ENCODE measurements around the gene KCNQ5.
A peak's percentile ranks its signal among the peaks of the same experiment; 100 is the strongest.

The KCNQ5 gene

DNA sequence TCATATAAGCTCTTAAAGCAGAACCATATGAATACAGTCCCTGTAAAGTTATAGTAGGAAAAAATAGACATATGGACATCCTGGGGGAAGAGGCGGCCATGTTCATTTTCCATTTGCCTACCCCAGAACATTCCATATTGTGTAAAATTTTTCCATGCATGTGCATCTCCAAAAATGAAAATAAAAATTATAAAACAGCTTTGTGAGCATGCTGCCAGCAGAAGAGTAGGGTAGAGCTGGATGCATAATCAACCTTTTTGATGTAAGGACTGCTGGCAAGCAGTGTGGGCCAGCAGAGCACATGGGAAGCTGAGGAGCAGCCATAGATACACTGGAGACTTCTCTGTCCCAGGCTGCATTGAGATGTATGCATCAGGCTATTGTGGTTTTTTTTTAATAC lies 271.0 kb downstream of the KCNQ5 start:
- Histone ChIP-seq H3K9me3 (ENCODE audit: control insufficient read depth, insufficient read depth, low read depth, low read length) (no peaks in the 10 kb centered on the region), H3K36me3 (ENCODE audit: control insufficient read depth in 2 of 2, insufficient read depth in 1 of 2, low read length in 2 of 2) (no peaks in the 10 kb centered on the region), H3K27ac (ENCODE audit: extremely low read depth, low read depth, low read length) (no peak overlapping the region), H3K4me1 (ENCODE audit: control insufficient read depth, insufficient read depth, low read length) (peaks cover 2% of the 10 kb centered on the region; the same call in 1 of the 2 replicates), H3K4me3 (ENCODE audit: low read depth, low read length) (no peak overlapping the region)
- ChIA-PET POLR2A (no interaction called here), CTCF (interaction anchor here (0.7 kb wide), 1 partner anchor 273 kb away, joined by 3 read pairs; no protein-coding TSS in a partner anchor)
- TF ChIP-seq ZBTB10 (tag by site-specific recombination; IDR thresholded peaks at IDR 0.05) (no peak), ZNF571 (tag by site-specific recombination; IDR thresholded peaks at IDR 0.05) (no peak), ZNF626 (tag by site-specific recombination; IDR thresholded peaks at IDR 0.05) (no peak), ZNF274 (IDR thresholded peaks at IDR 0.05; ENCODE audit: low read length) (no peak), ZNF274 (tag by site-specific recombination; IDR thresholded peaks at IDR 0.05; ENCODE audit: borderline replicate concordance) (no peak), ZNF10 (tag by site-specific recombination; IDR thresholded peaks at IDR 0.05) (no peak), REPIN1 (tag by site-specific recombination; IDR thresholded peaks at IDR 0.05; ENCODE audit: low read depth) (no peak), ZNF211 (tag by site-specific recombination; IDR thresholded peaks at IDR 0.05; ENCODE audit: low read depth) (no peak), CTCF (tag by site-specific recombination; IDR thresholded peaks at IDR 0.05) (no peak), SALL2 (tag by site-specific recombination; IDR thresholded peaks at IDR 0.05; ENCODE audit: borderline replicate concordance) (no peak), ZNF146 (tag by site-specific recombination; IDR thresholded peaks at IDR 0.05) (no peak), ZNF354C (tag by site-specific recombination; IDR thresholded peaks at IDR 0.05; ENCODE audit: borderline replicate concordance, low read depth) (no peak), ZNF311 (tag by site-specific recombination; IDR thresholded peaks at IDR 0.05; ENCODE audit: borderline replicate concordance) (no peak), ZNF404 (tag by site-specific recombination; IDR thresholded peaks at IDR 0.05) (no peak), ZNF350 (tag by site-specific recombination; IDR thresholded peaks at IDR 0.05) (no peak), ZNF391 (tag by site-specific recombination; IDR thresholded peaks at IDR 0.05; ENCODE audit: borderline replicate concordance, low read depth) (no peak), ZNF202 (tag by site-specific recombination; IDR thresholded peaks at IDR 0.05; ENCODE audit: borderline replicate concordance) (no peak)
- TF ChIP-seq, protein P1, sequence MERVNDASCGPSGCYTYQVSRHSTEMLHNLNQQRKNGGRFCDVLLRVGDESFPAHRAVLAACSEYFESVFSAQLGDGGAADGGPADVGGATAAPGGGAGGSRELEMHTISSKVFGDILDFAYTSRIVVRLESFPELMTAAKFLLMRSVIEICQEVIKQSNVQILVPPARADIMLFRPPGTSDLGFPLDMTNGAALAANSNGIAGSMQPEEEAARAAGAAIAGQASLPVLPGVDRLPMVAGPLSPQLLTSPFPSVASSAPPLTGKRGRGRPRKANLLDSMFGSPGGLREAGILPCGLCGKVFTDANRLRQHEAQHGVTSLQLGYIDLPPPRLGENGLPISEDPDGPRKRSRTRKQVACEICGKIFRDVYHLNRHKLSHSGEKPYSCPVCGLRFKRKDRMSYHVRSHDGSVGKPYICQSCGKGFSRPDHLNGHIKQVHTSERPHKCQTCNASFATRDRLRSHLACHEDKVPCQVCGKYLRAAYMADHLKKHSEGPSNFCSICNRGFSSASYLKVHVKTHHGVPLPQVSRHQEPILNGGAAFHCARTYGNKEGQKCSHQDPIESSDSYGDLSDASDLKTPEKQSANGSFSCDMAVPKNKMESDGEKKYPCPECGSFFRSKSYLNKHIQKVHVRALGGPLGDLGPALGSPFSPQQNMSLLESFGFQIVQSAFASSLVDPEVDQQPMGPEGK (tag by site-specific recombination; IDR thresholded peaks at IDR 0.05) = no peak

DNA sequence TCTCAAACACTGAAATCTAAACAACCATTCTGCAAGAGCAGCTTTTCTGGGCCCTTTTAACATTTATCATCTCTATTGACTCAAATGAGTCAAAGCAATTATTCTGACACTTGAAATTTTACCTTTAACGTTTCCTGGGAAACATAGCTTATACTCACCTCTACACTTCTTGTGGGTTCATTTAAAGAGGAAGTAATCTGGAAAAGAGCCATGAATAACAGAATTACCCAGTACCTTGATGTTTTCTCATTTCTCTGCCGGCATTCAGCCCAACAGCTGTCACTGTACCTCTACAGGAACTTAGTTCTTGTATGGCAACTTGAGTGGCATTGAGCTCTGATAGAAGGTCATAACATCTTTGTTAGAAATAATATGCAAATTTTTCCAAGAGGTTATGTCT lies 272.2 kb downstream of the KCNQ5 start:
- no peaks in the 10 kb centered on the region for H3K9me3 ChIP-seq (ENCODE audit: control insufficient read depth, insufficient read depth, low read depth, low read length)
- H3K36me3 ChIP-seq (ENCODE audit: control insufficient read depth in 2 of 2, insufficient read depth in 1 of 2, low read length in 2 of 2) = no peaks in the 10 kb centered on the region
- TF ChIP-seq, protein P2, sequence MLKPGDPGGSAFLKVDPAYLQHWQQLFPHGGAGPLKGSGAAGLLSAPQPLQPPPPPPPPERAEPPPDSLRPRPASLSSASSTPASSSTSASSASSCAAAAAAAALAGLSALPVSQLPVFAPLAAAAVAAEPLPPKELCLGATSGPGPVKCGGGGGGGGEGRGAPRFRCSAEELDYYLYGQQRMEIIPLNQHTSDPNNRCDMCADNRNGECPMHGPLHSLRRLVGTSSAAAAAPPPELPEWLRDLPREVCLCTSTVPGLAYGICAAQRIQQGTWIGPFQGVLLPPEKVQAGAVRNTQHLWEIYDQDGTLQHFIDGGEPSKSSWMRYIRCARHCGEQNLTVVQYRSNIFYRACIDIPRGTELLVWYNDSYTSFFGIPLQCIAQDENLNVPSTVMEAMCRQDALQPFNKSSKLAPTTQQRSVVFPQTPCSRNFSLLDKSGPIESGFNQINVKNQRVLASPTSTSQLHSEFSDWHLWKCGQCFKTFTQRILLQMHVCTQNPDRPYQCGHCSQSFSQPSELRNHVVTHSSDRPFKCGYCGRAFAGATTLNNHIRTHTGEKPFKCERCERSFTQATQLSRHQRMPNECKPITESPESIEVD (tag by site-specific recombination; IDR thresholded peaks at IDR 0.05) = peak; percentile 68
- TF ChIP-seq, protein P3, sequence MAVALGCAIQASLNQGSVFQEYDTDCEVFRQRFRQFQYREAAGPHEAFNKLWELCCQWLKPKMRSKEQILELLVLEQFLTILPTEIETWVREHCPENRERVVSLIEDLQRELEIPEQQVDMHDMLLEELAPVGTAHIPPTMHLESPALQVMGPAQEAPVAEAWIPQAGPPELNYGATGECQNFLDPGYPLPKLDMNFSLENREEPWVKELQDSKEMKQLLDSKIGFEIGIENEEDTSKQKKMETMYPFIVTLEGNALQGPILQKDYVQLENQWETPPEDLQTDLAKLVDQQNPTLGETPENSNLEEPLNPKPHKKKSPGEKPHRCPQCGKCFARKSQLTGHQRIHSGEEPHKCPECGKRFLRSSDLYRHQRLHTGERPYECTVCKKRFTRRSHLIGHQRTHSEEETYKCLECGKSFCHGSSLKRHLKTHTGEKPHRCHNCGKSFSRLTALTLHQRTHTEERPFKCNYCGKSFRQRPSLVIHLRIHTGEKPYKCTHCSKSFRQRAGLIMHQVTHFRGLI (tag by site-specific recombination; IDR thresholded peaks at IDR 0.05) = no peak
- TF ChIP-seq BCL11B (tag by site-specific recombination; IDR thresholded peaks at IDR 0.05; ENCODE audit: low read depth) (no peak), ZNF354C (tag by site-specific recombination; IDR thresholded peaks at IDR 0.05; ENCODE audit: borderline replicate concordance, low read depth) (no peak), ZNF658 (tag by site-specific recombination; IDR thresholded peaks at IDR 0.05) (no peak), ZBTB20 (tag by site-specific recombination; IDR thresholded peaks at IDR 0.05) (no peak), REPIN1 (tag by site-specific recombination; IDR thresholded peaks at IDR 0.05; ENCODE audit: low read depth) (no peak), GLIS2 (tag by site-specific recombination; IDR thresholded peaks at IDR 0.05) (no peak), ZNF76 (tag by site-specific recombination; IDR thresholded peaks at IDR 0.05; ENCODE audit: borderline replicate concordance, low read depth) (no peak)
- ChIA-PET CTCF (interaction anchor here (1.0 to 1.1 kb wide), 2 partner anchors 10 to 278 kb away, joined by 3 read pairs; no protein-coding TSS in a partner anchor), POLR2A (no interaction called here)
- no peak overlapping the region for H3K27ac ChIP-seq (ENCODE audit: extremely low read depth, low read depth, low read length)
- H3K4me1 ChIP-seq (ENCODE audit: control insufficient read depth, insufficient read depth, low read length) = peaks cover 2% of the 10 kb centered on the region; the same call in 1 of the 2 replicates
- no peak overlapping the region for H3K4me3 ChIP-seq (ENCODE audit: low read depth, low read length)

Measured in HEK293 (cell line).